Measurements from ENCODE around the gene MLLT10.

MLLT10 gene

DNA sequence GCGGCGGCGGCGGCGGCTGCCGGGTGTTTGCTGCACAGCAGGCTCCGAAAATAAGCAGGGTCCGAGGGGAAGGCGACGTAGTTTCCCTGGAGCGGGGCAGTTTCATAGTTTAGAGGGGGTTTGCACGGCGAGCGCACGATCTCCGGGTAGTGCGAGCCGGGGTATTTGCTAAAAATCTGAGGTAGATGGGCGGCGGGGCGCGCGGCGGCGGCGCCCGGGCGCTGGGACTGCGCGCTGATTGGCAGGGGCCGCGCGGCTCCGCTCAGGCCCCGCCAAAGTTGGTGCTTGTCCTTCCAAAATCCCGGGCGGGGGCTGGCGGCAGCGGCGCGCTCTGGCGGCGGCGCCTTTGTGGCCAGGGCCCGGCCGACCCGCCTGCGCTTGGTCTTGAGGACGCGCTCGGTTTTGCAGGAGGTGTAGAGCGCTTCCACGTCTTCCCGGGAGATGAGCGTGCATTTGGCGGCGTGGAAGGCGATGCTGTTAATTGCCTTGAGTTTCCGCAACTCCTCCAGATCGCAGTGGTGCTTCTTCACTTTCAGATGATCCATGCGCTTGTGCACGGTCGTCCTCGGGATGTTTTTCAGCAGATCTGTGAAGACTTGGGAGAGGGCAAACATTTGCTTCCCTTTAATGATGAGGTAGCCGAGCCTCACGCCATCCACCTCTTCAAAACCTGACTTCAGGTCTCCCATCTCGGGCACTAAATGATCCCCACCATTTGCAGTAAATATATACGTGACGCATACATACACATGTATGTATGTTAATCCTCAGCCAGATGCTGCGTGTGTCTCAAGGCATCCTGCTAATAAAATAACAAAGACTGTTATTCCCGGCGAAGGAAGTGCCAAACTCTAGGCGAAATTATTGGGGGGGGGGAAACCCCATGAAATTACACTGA lies 16.6 kb upstream of the MLLT10 start:
- peak; percentile 13 for DNase-seq

DNA sequence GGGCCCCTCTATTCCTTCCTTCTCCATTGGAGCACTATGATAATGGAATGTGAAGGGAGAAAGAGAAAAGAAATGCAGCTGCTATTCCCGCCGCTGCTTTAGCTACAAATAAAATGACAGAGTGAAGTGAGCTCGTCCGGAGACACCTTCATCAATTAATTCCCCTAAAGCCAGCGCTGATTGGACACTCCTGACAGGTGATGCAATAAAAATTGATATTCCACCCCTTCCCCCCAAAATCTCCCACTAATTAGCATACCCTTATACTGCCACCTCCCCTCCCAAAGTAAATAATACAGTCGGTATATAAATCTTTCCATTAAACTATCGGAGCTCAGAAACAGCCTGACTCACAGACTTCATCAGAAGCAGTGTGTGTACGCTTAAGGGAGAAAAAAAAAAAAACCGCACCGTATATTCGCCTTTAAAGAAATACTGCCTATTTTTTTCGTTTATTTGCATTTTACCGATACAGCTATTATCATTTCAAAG lies 15.8 kb upstream of the MLLT10 start:
- DNase-seq: no peak

DNA sequence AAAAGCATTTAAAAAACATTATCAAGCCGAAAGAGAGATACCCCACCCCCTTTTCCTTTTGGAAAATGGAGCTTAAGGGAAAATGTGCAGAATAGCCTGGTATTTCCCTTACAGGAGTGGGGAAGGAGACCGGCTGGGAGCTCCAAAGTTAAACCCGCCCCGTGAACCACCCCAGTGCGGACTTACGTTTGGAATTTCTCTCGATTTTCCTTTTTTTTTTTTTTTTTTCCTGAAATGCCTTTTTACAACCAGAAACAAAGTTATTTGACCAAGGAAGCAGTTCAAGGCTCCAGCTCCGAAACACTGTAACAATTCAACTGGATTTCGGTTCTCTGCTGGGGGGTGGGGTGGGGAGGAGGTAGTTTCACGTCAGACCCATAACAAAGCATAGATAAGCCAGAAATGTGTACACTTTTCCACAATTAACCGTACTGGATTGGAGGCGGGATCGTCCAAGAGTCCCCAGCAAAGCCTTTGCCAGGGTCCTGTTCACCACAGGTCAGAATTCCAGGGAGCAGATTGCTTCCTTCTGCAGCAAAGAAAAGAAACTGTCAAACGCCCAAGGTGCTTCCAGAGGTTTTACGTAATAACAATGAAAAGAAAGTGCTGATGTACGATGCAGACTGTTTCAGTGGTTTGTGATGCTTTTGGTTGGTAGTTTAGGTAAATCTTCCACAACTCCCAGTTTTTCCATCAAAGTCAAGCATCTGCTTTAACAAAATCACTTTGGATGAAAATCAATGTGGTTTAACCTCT lies 15.2 kb upstream of the MLLT10 start:
- no peak for DNase-seq

DNA sequence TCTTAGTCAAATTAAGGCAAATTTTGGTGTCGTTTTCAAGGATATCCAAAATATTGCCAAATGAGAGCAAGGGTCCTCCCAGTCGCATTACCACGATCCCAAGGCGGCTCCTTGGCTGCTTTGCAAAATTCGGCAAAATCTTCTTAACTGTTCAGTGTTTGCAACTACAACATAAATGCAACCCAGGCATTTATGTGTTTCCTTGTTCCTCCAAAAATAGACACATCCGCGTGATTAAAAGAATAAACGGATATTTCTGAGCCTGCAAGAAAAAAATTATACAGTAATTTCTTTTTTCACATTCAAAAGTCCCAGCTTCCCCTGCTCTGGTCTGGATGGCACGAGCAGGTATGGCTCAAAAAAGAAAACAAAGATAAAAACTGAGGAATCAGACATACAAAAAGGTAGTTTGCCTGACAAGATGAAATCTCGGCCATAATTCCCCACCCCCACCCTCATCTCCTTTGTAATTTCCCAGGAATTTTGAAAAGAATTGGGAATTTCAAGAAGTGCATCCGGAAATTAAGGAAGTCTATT lies 14.6 kb upstream of the MLLT10 start:
- no peak for DNase-seq

DNA sequence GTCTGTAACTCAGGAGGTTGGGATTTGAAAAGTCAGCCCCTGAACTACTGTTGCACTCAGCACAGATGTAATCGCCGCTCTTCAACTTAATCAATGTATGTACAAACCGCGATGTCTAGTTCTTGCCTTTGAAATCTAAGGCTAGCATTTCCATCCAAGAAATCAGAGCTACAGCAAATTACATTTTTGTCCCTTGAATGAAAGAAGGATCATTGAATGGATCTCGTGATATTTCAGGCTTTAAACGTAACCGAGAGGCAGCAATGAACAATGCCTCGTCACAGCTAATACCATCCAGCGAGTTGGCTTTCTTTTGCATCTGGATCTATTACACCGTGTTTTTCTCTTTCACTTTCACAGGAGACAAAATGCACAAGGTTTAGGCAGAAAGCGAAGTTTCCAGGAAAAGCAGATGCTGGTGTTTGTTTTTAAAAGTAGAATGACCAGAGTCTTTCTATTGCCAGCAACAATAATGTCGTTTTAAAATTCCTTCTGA lies 14.0 kb upstream of the MLLT10 start:
- DNase-seq: no peak

DNA sequence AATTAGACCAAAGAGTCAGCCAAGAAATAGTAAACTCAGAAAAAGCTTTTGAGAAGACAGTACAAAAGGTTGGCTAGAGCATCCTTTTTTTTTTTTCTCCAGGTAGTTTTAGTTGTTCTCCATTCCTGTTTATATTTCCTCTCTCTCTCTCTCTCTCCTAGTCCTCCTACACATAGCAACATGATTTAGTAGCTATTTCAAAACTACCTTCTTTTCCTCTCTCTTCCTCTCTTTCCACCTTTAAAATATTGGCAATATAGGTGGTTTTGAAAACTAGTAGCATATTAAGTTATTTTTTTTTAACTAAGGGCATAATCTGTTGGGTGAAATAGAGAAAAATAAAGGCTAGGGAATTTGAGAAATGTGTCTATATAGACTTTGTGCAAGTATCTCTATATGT lies 13.5 kb upstream of the MLLT10 start:
- no peak for DNase-seq

DNA sequence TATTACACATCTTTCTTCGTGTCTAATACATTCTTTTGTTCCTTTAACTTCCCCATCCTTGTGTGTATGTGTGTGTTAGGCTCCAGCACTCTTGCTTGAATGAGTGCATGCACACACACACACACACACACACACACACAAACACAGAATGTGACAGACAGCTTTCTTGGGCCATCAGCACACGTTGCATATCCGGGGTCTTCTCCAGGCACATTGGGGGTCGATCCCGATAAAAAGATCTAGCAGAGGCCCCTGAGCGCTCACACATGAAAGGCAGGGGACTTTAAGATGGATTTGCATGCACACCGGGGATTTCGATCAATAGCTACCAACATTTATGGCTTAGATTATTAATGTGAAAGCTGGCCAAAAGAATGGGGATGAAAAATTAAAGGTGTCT lies 13.1 kb upstream of the MLLT10 start:
- no peak for DNase-seq

DNA sequence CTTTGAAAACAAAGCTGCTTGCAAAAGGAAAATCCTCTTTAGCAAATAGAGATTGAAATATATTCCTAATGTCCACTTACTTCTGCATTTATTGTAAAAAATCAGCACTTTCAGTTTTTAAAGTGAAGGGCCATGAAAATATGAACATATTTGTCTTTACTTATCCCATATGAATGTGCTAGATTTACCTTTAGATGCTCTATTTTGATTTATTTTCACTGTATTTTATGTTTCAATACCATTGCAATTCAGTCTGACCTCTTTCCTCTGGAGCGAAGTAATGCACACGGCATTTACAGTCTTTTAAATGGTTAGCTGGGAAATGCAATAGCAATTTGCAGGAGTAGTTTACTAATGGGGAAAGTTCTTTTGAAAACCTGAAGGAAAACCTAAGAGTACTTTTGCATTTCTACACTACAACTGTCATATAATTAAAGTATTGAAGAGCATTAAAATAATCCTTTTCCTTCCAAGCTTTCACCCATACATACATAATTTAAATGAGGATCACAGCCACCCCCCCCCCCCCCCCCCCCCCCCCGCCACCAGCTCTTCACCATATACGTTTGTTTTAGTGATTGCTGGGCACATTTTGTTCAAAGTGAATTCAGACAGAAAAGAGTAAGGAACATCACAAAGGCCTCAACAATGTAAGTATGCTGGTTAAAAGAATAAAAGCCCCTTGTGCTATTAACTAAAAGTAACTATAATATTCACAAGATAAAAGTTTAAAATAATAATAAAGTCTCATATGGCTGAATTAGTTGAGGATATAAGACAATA lies 12.1 kb upstream of the MLLT10 start:
- no peak for DNase-seq

DNA sequence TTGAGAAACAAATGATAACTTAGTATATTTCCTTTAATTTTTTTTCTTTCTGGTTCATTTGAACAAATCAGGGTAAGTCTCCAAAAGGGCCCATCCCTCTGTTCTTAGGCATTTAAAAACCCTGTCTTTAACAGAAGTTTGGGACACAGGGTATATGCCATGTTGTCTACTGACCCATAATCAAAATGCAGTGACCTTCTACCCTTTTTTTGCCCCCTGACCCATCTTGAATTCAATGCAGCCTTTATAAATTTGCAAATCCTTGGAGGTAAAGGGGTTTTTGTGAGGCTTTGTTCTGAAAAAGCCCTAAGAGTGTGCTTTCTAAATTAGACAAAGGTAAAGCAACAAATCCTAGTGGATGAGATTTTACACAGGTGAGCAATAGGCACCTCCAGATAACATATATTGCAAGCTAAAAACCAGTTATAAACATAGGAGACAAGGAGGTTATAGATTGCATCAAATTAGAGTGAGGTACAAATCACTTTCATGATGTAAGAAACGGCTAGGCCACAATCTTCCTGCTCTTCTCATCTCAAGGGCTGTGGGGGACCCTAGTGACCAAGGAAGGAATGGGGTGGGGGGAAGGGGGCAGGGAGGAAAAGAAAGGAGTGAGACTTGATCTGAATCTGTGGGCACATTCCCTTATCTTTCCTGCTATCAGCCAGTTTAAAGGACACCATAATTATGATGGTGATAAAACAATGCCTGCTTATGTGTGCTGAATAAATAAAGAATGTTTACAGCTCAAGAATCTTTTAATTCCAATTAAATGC lies 11.2 kb upstream of the MLLT10 start:
- no peak for DNase-seq

DNA sequence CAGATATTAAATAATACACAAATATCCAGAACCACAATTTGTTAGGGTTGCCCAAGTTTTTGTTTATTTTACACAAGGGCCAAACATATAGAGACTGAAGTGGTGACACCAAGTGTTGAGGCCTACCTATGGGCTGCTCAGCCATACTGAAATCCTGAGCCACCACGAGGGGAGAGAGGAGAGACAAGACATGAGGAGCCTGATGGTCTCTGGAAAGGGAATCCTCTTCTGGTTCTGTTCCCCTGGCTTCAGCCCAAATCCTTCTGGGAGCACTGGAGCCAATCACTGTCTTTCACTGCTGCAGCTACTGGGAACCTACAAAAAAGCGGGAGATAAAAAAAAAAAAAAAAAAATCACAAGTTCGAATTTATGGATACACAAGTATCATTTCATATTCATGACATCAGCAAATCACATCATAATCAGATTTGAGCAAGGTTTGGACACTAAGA lies 10.4 kb upstream of the MLLT10 start:
- no peak for DNase-seq

DNA sequence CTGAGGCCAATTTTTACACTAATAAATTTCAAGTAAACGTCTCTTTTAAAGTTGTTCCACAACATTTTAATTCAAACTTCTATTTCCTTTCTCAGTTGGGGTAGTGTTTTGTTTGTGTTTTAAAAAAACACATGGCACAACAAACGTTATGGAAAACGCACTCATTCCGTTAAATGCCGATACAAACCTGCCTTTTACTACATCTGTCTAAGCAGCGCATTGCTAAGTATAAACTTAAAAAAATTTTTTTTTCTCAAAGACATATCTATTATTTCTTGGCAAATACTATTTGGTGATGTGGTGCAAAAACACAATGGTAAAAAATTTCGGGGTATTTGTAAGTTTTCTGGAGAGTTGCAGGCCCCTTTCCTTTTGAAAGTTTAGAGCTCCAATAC lies 9.9 kb upstream of the MLLT10 start:
- no peak for DNase-seq

DNA sequence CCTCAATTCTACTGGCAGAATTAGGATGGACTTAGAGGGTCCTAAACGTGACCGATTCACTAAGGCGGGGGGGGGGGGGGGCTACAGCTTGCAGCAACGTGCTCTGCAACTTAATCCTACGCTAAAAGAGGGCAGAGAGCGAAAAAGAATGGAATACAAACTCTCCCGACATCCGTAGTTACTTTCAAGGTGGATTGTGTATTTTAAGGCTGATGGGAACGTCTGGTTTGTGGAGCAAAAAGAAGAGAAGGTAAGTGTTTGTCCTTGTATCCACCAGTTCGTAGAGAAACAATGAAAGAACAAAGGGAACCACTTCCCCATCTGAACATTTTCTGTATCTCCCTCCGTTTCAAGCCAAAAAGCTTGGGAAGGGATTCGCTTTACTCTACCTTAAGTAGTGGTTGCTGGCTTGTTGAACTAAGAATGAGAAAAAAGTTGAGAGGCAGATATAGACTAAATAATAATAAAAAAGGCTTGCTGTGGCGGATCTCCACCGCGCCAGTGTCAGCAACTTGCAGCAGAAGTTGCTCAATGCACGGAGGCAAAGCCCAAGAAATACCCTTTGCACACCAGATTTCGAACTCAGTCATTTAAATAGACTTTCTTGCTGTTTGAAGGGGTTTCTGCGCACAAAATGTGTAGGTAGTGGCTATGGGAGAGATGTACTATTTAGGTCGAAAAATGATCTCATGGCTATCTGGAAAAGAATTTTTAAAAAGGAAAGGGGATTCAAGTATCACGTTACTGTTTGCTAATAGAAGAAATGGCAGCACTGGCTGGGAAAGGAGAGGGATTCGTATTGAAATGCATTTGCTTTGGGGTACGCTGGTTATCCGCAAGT lies 9.3 kb upstream of the MLLT10 start:
- DNase-seq: no peak

DNA sequence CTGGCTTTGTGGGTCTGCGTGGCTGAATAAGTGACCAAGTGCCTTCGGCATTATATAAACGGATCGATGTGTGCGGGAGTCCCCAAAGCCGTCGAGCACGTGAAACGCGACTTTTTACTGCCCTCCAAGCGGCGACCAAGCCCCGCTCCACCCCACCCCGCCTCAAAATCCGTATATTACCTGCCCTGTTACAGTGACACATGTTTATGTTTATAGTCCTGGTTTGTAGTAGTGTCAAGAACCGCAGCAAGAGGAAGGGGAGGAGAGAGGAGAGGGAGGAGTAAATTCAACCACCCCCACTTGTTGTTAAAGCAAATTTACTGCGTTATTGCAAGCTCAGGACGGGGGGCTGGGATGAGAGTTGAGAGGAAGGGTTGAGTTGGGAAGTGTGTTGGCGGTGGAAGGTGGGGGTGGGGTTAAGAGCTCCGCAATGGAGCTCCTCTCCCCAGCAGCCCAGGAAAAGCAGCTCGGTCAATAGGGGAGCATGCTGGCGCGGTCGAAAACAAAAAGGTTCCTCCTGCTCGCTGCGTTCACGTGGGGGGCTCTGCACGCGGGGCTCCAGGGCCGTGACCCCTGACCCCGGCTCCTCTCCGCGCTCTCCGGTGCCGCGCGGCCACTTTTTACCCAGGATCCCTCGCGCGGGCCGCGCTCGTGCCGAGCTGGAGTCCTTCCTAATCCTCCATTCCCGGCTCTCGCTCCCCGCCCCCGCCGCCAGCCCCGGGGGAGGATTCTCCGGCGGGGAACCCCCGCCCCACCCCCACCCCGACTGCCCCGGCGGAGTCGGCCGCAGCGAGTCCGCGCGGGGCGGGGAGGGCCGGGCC lies 8.5 kb upstream of the MLLT10 start, which contains the start of gene SKIDA1:
Gene SKIDA1, minus strand, starts transcription at position 316 of the 821 bp plus-strand sequence. CDS start 7,860 bp downstream, outside the sequence.
- DNase-seq: peak; percentile 62

DNA sequence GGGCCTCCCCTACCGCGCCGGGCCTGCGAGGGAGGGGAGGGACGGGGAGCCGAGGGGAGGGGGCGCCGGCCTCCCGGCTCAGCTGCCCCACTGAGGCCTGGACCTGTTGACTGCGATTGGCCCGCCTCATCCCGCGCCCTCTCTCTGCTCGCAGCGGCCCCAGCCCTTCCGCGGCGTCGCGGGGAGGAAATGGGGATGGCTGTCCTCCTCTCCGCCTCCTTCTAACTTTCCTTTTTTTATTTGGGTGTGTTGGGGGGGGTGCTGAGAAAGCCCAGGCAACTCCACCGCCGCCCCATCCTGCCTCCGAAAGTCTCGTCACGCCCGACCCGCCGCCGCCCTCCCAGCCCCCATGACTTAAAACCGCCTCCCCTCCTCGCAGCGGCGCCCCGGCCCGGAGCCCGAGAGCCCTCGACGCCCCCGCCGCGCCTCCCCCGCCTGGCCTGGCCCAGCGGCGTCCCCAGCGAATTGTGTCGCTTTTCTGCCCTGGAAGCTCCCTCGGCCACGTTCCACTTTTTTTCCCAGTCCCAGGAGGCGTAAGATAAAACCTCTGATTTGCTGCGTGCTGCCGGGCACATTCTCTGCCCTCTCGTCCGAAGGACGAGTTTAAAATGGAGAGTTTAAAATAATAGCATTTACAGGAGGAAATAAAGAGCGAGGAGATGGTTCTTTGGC lies 7.7 kb upstream of the MLLT10 start:
- DNase-seq: peak; percentile 65

DNA sequence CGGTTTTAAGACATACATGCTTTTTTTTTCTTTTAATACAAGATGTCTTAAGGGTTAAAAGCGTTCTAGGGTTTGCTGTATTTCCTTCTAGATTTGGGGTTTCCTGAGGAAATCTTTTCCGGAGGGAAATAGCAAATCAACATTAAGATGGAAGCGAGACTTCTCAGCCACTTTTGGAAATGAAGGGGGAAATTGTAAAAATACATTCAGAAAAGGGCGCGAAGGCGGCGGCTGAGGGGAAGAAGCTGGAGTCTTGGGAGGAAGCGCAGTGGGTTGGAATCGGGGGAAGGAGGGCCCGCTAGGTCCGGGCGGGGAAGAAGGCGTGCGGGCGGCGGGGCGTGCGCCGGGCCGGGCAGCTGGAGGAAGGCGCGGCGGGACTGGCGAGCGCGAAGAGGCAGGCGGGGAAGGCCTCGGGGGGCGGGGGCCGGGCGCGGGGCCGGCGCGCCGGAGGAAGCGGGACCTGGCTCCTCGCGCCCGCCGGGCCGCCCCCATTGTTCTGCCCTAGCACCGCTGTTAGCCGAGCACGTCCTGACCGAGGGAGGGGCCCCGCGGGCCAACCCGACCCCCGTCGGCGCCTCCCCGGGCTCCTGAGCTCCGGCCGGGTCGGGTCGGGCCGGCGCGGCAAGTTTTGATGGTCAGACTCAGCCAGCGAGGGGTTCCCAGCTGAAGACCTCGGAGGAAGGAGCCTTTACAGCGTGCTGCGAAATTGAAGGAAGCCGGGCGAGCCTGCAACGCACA lies 7.0 kb upstream of the MLLT10 start:
- peak; percentile 40 for DNase-seq

DNA sequence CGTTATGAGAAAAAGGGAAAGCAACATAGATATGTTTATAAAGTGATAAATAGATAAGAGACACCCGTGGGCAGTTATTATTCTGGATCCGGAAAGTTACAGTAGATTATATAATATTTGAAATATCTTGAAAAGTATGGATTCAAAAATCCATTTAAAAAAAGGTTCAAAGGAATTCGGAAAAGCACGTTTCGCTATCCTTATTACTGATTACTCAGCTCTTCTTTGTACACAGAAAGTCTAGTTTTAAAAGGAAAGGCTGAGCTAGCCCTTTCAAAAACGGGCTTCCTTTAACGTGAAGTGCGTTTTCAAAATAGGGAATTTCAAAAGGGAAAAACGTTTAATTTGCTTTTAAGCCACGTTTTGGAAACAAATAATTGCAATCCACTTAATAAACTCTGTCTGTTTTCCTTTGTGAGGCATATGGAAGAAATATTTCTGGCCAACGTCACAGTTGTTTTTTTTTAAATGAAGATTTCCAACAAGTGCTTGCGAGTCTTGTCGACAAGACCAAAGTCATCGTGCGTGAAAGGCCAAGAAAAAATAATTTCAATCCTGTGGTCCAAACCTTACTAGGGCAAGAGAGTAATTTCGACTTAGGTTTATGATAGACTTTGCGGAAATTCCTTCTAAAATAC lies 6.3 kb upstream of the MLLT10 start:
- no peak for DNase-seq

DNA sequence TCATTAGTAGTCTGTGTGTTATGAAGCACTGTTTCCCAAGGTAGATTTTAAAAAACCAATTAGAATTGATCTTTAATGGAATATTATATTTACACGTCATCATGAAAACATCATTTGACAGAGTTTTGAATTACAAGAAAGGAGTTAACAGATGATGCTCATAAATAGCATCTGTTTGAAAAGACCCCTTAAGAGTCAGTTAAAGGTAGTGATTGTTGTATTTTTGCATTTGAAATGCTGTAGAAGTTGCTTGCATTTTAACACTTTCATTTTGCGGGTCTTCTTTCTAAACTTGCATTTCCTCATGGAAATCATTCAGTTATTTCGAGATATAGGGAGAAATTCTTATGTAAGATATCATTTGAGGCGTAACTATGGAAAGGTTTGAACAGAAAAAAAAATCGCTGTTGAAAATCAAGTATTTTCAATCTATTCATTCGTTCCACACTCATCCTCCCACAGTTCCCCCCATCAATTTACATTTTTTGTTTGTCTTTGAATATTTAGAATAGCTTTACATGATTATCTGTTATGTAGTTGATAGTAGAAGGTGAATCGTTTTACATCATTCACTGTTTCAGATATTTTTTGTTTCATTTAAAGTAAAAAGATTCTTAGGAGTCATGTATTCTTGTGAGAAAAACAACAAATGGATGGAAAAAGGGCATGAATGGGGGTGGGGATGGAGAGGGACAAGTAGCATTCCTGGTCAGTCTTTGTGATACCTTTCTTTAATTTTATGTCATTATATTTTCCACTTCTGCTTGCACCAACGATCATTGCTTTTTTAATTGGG lies 5.6 kb upstream of the MLLT10 start:
- no peak for DNase-seq

Measured in stimulated activated CD4-positive, alpha-beta T cell treated with anti-CD3 and anti-CD28 coated beads, Interleukin-4, amount 100 ng/mL, for 24 hours (primary cell).